Left lung (tissue), 10 donors: Measurements from ENCODE around the gene EPHB2. TPM values are rescaled to one million over a fixed set of nuclear protein-coding genes. Genes with fewer than 3 reads are reported as not detected.

Source experiments
- ATAC-seq: fragments of 200-7000 bp; cut with Tn5 transposase; one replicate; pipeline ENCODE4 v1.9.1; 2020; ENCODE audit warnings: moderate library complexity
- DNase-seq, 4 donors: peaks; one replicate each; pipeline ENCODE4 v3.0.0-alpha.2; 2013 to 2020
- H3K27ac ChIP-seq, 2 donors: fragments of 200-600 bp; sonication (generic) in 1 of 2; one replicate each; pipeline versions ENCODE4 v1.5.0 to v1.8.0; 2020 to 2021
- H3K27me3 ChIP-seq, 2 donors: fragments of 200-600 bp; sonication (generic) in 1 of 2; one replicate each; pipeline versions ENCODE4 v1.5.0 to v1.8.0; 2020 to 2021
- H3K36me3 ChIP-seq, 2 donors: fragments of 200-600 bp; sonication (generic) in 1 of 2; one replicate each; pipeline versions ENCODE4 v1.5.0 to v1.8.0; 2020 to 2021
- H3K4me1 ChIP-seq, 2 donors: fragments of 200-600 bp; one replicate each; pipeline ENCODE4 v1.8.0; 2021
- H3K4me3 ChIP-seq, 2 donors: fragments of 200-600 bp; sonication (generic) in 1 of 2; one replicate each; pipeline versions ENCODE4 v1.5.0 to v1.8.0; 2020 to 2021; ENCODE audit warnings: mild to moderate bottlenecking in 1 of 2
- H3K9me3 ChIP-seq, 2 donors: fragments of 200-600 bp; sonication (generic) in 1 of 2; one replicate each; pipeline versions ENCODE4 v1.5.0 to v1.8.0; 2020 to 2021
- intact Hi-C, 2 donors: fragments of 100-400 bp; cut with DNase I; formaldehyde crosslinking; loops; one replicate each; pipeline versions ENCODE4 v1.11.2 to v1.14.2; 2022
- polyA plus RNA-seq, 6 donors: library from polyadenylated mRNA; unstranded; fragments of 120-200 nt; gene quantifications; one replicate each; pipeline ENCODE4 v1.2.1, GENCODE V29; 2013; ENCODE audit not compliant: insufficient read length in 6 of 6
- total RNA-seq, 2 donors: library from RNA; stranded (reverse); fragmentation: NEBNext Ultra II Directional; extraction: Animal tissue kit (Norgen Biotek cat#: 25700); gene quantifications; one replicate each; pipeline ENCODE4 v1.2.1, GENCODE V29; 2021
- TF ChIP-seq, protein P1 (sequence below), 2 donors: fragments of 200-600 bp; sonication (generic) in 1 of 2; IDR thresholded peaks; one replicate each; pipeline versions ENCODE4 v1.5.0 to v1.8.0; 2021; ENCODE audit warnings: antibody characterized with exemption in 2 of 2
- donor health status: DM: no; HTN: yes; CAD: no.
- donor health status: DM: no; HTN: no; CAD: no.

Gene EPHB2
- total and polyA plus RNA-seq, 8 donors: 11.3 to 21.0 (median 17.2) TPM

DNA sequence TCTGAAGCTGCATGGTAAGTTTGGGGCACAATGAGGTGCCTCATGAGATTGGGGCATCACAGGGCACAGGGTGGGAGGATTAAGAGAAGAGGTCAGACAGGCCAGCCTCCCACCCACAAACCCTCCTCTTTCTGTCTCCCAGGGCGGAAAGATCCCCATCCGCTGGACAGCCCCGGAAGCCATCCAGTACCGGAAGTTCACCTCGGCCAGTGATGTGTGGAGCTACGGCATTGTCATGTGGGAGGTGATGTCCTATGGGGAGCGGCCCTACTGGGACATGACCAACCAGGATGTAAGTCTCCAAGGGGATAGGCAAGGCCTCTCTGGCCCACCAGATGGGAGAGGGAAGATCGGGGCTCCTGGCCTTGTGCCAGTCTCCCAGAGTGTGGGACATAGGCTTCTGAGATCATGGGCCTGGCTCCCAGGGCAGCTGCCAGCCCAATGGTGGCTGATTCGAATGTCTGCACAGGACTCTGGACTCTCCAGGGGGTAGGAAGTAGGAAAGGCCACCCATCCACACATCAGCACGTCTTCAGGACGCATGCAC, 198.3 kb downstream of the EPHB2 start:
- Histone ChIP-seq H3K27ac (no peak overlapping the region), H3K4me3 (no peak overlapping the region), H3K4me1 (no peaks in the 10 kb centered on the region), H3K36me3 (no peaks in the 10 kb centered on the region), H3K27me3 (peaks cover 0 to 4% of the 10 kb centered on the region in 2 donors), H3K9me3 (no peaks in the 10 kb centered on the region)
- intact Hi-C loops: no loop called here
- TF ChIP-seq, protein P1, sequence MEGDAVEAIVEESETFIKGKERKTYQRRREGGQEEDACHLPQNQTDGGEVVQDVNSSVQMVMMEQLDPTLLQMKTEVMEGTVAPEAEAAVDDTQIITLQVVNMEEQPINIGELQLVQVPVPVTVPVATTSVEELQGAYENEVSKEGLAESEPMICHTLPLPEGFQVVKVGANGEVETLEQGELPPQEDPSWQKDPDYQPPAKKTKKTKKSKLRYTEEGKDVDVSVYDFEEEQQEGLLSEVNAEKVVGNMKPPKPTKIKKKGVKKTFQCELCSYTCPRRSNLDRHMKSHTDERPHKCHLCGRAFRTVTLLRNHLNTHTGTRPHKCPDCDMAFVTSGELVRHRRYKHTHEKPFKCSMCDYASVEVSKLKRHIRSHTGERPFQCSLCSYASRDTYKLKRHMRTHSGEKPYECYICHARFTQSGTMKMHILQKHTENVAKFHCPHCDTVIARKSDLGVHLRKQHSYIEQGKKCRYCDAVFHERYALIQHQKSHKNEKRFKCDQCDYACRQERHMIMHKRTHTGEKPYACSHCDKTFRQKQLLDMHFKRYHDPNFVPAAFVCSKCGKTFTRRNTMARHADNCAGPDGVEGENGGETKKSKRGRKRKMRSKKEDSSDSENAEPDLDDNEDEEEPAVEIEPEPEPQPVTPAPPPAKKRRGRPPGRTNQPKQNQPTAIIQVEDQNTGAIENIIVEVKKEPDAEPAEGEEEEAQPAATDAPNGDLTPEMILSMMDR (IDR thresholded peaks at IDR 0.05): no peak
- DNase-seq (no peak), ATAC-seq (no peak)

DNA sequence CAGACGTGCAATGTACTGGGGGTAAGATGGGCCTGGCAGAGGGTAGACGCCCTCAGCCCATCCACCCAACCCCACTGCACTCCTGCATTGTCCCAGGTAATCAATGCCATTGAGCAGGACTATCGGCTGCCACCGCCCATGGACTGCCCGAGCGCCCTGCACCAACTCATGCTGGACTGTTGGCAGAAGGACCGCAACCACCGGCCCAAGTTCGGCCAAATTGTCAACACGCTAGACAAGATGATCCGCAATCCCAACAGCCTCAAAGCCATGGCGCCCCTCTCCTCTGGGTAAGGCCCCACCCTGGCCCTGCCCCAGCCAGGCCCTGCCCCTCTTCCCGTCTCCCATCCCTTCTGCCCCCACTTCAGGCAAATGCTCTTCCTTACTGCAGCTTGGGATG, 199.6 kb downstream of the EPHB2 start:
- H3K27ac ChIP-seq: no peak overlapping the region
- TF ChIP-seq, protein P1 (IDR thresholded peaks at IDR 0.05): no peak
- H3K4me3 ChIP-seq: no peak overlapping the region
- no peak for ATAC-seq
- H3K4me1 ChIP-seq: no peaks in the 10 kb centered on the region
- no peaks in the 10 kb centered on the region for H3K9me3 ChIP-seq
- no peaks in the 10 kb centered on the region for H3K36me3 ChIP-seq
- peaks cover 0 to 4% of the 10 kb centered on the region in 2 donors for H3K27me3 ChIP-seq
- no peak for DNase-seq
- intact Hi-C loops: no loop called here

DNA sequence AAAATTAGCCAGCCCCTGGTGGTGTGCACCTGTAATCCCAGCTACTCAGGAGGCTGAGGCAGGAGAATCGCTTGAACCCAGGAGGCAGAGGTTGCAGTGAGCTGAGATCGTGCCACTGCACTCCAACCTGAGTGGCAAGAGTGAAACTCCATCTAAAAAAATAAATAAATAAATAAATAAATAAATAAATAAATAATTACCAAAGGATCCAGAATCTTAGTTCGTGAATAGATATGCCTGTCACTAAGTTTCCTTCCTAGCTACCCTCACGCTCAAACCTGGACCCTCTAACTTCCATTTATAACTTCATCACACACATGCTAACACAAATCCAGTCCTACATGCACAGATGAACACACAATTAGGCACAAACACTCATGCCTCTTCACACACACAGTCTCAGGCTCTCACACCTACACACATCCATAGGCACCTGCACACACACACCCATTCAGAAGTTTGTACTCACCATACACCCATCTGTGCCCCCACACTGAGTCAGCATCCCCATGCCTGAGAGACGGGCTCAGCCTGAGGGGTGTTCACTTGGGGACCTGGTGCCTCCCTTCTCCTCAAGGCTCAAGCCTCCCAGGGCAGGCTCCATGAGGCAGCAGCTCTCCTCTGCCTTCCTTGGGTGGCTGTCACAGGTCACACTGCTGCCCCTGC, 200.5 kb downstream of the EPHB2 start:
- TF ChIP-seq, protein P1 (IDR thresholded peaks at IDR 0.05): no peak
- DNase-seq (no peak), ATAC-seq (no peak)
- no peak overlapping the region for H3K27ac ChIP-seq
- no peaks in the 10 kb centered on the region for H3K36me3 ChIP-seq
- H3K4me1 ChIP-seq: no peaks in the 10 kb centered on the region
- H3K9me3 ChIP-seq: no peaks in the 10 kb centered on the region
- H3K27me3 ChIP-seq: peaks cover 0 to 11% of the 10 kb centered on the region in 2 donors
- intact Hi-C loops: no loop called here
- no peak overlapping the region for H3K4me3 ChIP-seq

- Histone ChIP-seq H3K27ac (no peak overlapping the region), H3K36me3 (no peaks in the 10 kb centered on the region), H3K9me3 (no peaks in the 10 kb centered on the region), H3K4me3 (no peak overlapping the region), H3K4me1 (no peaks in the 10 kb centered on the region), H3K27me3 (peaks cover 0 to 21% of the 10 kb centered on the region in 2 donors)
- DNase-seq: no peak
- TF ChIP-seq, protein P1 (IDR thresholded peaks at IDR 0.05): no peak
- intact Hi-C loops: no loop called here
- ATAC-seq: no peak
Measured at GRCh38 chr1:22912311-22912710, 201.7 kb downstream of the EPHB2 start.

DNA sequence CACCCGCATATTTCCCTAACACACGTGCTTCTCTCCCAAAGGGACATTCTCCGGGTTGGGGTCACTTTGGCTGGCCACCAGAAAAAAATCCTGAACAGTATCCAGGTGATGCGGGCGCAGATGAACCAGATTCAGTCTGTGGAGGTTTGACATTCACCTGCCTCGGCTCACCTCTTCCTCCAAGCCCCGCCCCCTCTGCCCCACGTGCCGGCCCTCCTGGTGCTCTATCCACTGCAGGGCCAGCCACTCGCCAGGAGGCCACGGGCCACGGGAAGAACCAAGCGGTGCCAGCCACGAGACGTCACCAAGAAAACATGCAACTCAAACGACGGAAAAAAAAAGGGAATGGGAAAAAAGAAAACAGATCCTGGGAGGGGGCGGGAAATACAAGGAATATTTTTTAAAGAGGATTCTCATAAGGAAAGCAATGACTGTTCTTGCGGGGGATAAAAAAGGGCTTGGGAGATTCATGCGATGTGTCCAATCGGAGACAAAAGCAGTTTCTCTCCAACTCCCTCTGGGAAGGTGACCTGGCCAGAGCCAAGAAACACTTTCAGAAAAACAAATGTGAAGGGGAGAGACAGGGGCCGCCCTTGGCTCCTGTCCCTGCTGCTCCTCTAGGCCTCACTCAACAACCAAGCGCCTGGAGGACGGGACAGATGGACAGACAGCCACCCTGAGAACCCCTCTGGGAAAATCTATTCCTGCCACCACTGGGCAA, 202.9 kb downstream of the EPHB2 start:
- H3K27me3 ChIP-seq: peaks cover 0 to 21% of the 10 kb centered on the region in 2 donors
- TF ChIP-seq, protein P1 (IDR thresholded peaks at IDR 0.05): no peak
- intact Hi-C loops: no loop called here
- H3K4me3 ChIP-seq: no peak overlapping the region
- no peaks in the 10 kb centered on the region for H3K4me1 ChIP-seq
- H3K27ac ChIP-seq: no peak overlapping the region
- H3K9me3 ChIP-seq: no peaks in the 10 kb centered on the region
- H3K36me3 ChIP-seq: no peaks in the 10 kb centered on the region
- DNase-seq: no peak
- no peak for ATAC-seq
